Liver (tissue), 9 donors: ENCODE measurements around the gene WNK1. TPM values are rescaled to one million over a fixed set of nuclear protein-coding genes. Genes with fewer than 3 reads are reported as not detected.

Experiments used
- DNase-seq: peaks from one replicate; pipeline ENCODE4 v3.0.0-alpha.2; 2017; ENCODE audit warnings: low spot score
- H3K27ac ChIP-seq, 2 donors: one replicate each; pipeline ENCODE4 v1.7.0; 2013; ENCODE audit warnings: inconsistent platforms in 2 of 2, low read length in 2 of 2, control low read depth in 1 of 2, low read depth in 1 of 2, mild to moderate bottlenecking in 1 of 2
- H3K27me3 ChIP-seq, 4 donors: one replicate each; pipeline versions ENCODE4 v1.6.1 to v1.7.0; 2013; ENCODE audit warnings: low read length in 3 of 4, inconsistent platforms in 1 of 4, mild to moderate bottlenecking in 1 of 4, moderate library complexity in 1 of 4; ENCODE audit not compliant: control insufficient read depth in 4 of 4, insufficient read depth in 4 of 4
- H3K36me3 ChIP-seq, 4 donors: one replicate each; pipeline versions ENCODE4 v1.6.1 to v1.7.0; 2013; ENCODE audit warnings: low read length in 3 of 4, mild to moderate bottlenecking in 3 of 4, low read depth in 1 of 4, moderate library complexity in 1 of 4; ENCODE audit not compliant: control insufficient read depth in 4 of 4, insufficient read depth in 3 of 4
- H3K4me1 ChIP-seq, 4 donors: one replicate each; pipeline versions ENCODE4 v1.6.1 to v1.7.0; 2013; ENCODE audit warnings: low read length in 3 of 4, mild to moderate bottlenecking in 3 of 4, moderate library complexity in 1 of 4; ENCODE audit not compliant: control insufficient read depth in 4 of 4, insufficient read depth in 4 of 4
- H3K4me3 ChIP-seq, 3 donors: one replicate each; pipeline versions ENCODE4 v1.6.1 to v1.7.0; 2013; ENCODE audit warnings: low read length in 3 of 3, control low read depth in 1 of 3, low read depth in 1 of 3, mild to moderate bottlenecking in 1 of 3
- H3K9ac ChIP-seq, 2 donors: one replicate each; pipeline ENCODE4 v1.7.0; 2013; ENCODE audit warnings: low read length in 2 of 2, mild to moderate bottlenecking in 2 of 2, moderate library complexity in 2 of 2, control low read depth in 1 of 2, low read depth in 1 of 2
- H3K9me3 ChIP-seq, 4 donors: one replicate each; pipeline versions ENCODE4 v1.6.1 to v1.7.0; 2013; ENCODE audit warnings: low read length in 3 of 4; ENCODE audit not compliant: control insufficient read depth in 4 of 4
- ATF3 ChIP-seq: IDR thresholded peaks from 2 replicates; pipeline ENCODE4 v1.6.1; 2016; ENCODE audit warnings: antibody characterized with exemption
- EGR1 ChIP-seq, 2 donors: IDR thresholded peaks; 2 replicates each; pipeline ENCODE4 v1.6.1; 2016 to 2018; ENCODE audit warnings: antibody characterized with exemption in 2 of 2, low read depth in 2 of 2
- FOXA2 ChIP-seq: IDR thresholded peaks from 2 replicates; pipeline ENCODE4 v1.6.1; 2016; ENCODE audit warnings: antibody characterized with exemption
- GABPA ChIP-seq, 2 donors: IDR thresholded peaks in 1 of 2; conservative IDR thresholded peaks in 1 of 2; 2 replicates each; pipeline ENCODE4 v1.6.1; 2016; ENCODE audit warnings: antibody characterized with exemption in 2 of 2, mild to moderate bottlenecking in 1 of 2, moderate library complexity in 1 of 2
- HNF4A ChIP-seq, 2 donors: conservative IDR thresholded peaks; 2 replicates each; pipeline ENCODE4 v1.6.1; 2016; ENCODE audit warnings: antibody characterized with exemption in 2 of 2, mild to moderate bottlenecking in 2 of 2
- HNF4G ChIP-seq: IDR thresholded peaks from 2 replicates; pipeline ENCODE4 v1.6.1; 2016; ENCODE audit warnings: antibody characterized with exemption
- REST ChIP-seq: IDR thresholded peaks from 2 replicates; pipeline ENCODE4 v1.6.1; 2016; ENCODE audit warnings: antibody characterized with exemption, mild to moderate bottlenecking
- SP1 ChIP-seq: IDR thresholded peaks from 2 replicates; pipeline ENCODE4 v1.6.1; 2018; ENCODE audit warnings: antibody characterized with exemption, mild to moderate bottlenecking
- TAF1 ChIP-seq: conservative IDR thresholded peaks from 2 replicates; pipeline ENCODE4 v1.6.1; 2016; ENCODE audit warnings: antibody characterized with exemption, mild to moderate bottlenecking
- ZBTB33 ChIP-seq: IDR thresholded peaks from 2 replicates; pipeline ENCODE4 v1.6.1; 2016; ENCODE audit warnings: antibody characterized with exemption
- WGBS: extraction: QIAGEN DNeasy Blood & Tissue Kit; methylation state at CpG from one replicate; pipeline ENCODE4 v1.1.7; 2013; 5-methylcytosine and 5-hydroxymethylcytosine counted together
- polyA plus RNA-seq, 2 donors: library from polyadenylated mRNA; stranded (reverse) in 1 of 2; unstranded in 1 of 2; fragments of 200-250 nt in 1 of 2; fragments of >200 nt in 1 of 2; fragmentation: Nextera tagmentation in 1 of 2; extraction: Ambion mirVana in 1 of 2; gene quantifications; one replicate each; pipeline versions ENCODE4 v1.2.1 to v1.2.3, GENCODE V29; 2013 to 2015
- total RNA-seq, 2 donors: library from RNA; depleted of rRNA; stranded (reverse); fragments of >200 nt; gene quantifications; one replicate each; pipeline ENCODE4 v1.2.3, GENCODE V29; 2014
- donor health status: healthy.
- donor health status: healthy.
- donor health status: healthy.
- donor health status: healthy.
- donor health status: healthy.

The WNK1 gene
- total and polyA plus RNA-seq, 4 donors: 22.4 to 299 (median 53.8) TPM

GRCh38 chr12:807041-807735 lies 54.8 kb downstream of the WNK1 start:
- Histone ChIP-seq H3K36me3 (no peaks in the 10 kb centered on the region), H3K9me3 (no peaks in the 10 kb centered on the region), H3K27me3 (no peaks in the 10 kb centered on the region), H3K9ac (no peak overlapping the region), H3K4me3 (no peak overlapping the region), H3K27ac (peak overlapping the region; percentile 4 to 44), H3K4me1 (peaks cover 2 to 24% (median 17%) of the 10 kb centered on the region in 4 donors)
- DNase-seq: no peak
- 78% methylated on average over 2 of the region's 2 CpGs for WGBS
- no peak for TF ChIP-seq FOXA2
- TF ChIP-seq HNF4A (conservative IDR thresholded peaks at IDR 0.05): no peak
- no peak for TF ChIP-seq ATF3
- TF ChIP-seq REST: no peak
- TF ChIP-seq EGR1 (IDR thresholded peaks at IDR 0.05; ENCODE audit: low read depth in 2 of 2): no peak
- TF ChIP-seq TAF1: no peak
- no peak for TF ChIP-seq SP1
- no peak for TF ChIP-seq ZBTB33
- no peak for TF ChIP-seq HNF4G

DNA sequence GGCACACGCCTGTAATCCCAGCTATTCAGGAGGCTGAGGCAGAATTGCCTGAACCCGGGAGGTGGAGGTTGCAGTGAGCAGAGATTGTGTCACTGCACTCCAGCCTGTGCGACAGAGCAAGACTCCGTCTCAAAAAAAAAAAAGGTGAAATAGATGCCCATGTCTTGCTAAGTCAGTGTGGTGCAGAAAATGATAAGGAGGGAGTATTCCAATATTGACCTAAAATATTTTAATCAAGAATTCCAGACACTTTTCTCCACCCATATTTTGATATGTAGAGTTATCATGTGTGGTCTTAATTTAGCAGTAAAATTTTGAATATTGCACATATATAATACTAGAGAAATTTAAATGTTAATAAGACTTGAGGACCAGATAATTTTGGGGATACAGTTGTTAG lies 57.7 kb downstream of the WNK1 start:
- Histone ChIP-seq H3K4me3 (no peak overlapping the region), H3K27ac (no peak overlapping the region), H3K27me3 (no peaks in the 10 kb centered on the region), H3K9me3 (no peaks in the 10 kb centered on the region), H3K36me3 (peaks cover 0 to 3% (median 0%) of the 10 kb centered on the region in 4 donors), H3K9ac (no peak overlapping the region), H3K4me1 (peaks cover 2 to 17% (median 9%) of the 10 kb centered on the region in 4 donors)
- DNase-seq: no peak
- no peak for TF ChIP-seq HNF4G
- no peak for TF ChIP-seq GABPA (IDR thresholded peaks at IDR 0.05 in 1 of 2, conservative IDR thresholded peaks at IDR 0.05 in 1 of 2)
- no peak for TF ChIP-seq TAF1
- WGBS: 82% methylated on average over 4 of the region's 4 CpGs
